HG03558 (cell line): ENCODE measurements around the gene CSTF2.
A peak's percentile ranks its signal among the peaks of the same experiment; 100 is the strongest.
"Not testable (repeated sequence)": the region's sequence is repeated elsewhere in the genome, so short reads cannot be mapped to it uniquely, and the experiment has no call there.

Experiments used
- ATAC-seq: cut with Tn5 transposase; IDR thresholded peaks from one replicate; pipeline ENCODE4 v1.9.1; 2021; ENCODE audit warnings: moderate number of reproducible peaks; ENCODE audit not compliant: unreplicated experiment; ENCODE audit errors: extremely low read depth

The CSTF2 gene

GRCh38 chrX:100819837-100820666, at the start of gene CSTF2:
TSS of gene CSTF2 (plus strand) at chrX:100820391. CDS start at chrX:100820417, 26 bp downstream.
- peak; percentile 97 for ATAC-seq

- not testable (repeated sequence) for ATAC-seq
Measured at GRCh38 chrX:100796371-100796770, 23.8 kb upstream of the CSTF2 start.

GRCh38 chrX:100797359-100797758, 22.8 kb upstream of the CSTF2 start:
- ATAC-seq = no peak

- no peak for ATAC-seq
Measured at GRCh38 chrX:100798484-100799214, 21.5 kb upstream of the CSTF2 start.

GRCh38 chrX:100802843-100803242, 17.3 kb upstream of the CSTF2 start:
- ATAC-seq = no peak

GRCh38 chrX:100804780-100805179, 15.4 kb upstream of the CSTF2 start:
- no peak for ATAC-seq

- ATAC-seq = not testable (repeated sequence)
Measured at GRCh38 chrX:100808265-100808664, 11.9 kb upstream of the CSTF2 start.

- no peak for ATAC-seq
Measured at GRCh38 chrX:100812216-100813158, 7.7 kb upstream of the CSTF2 start.

- ATAC-seq = no peak
Measured at GRCh38 chrX:100817340-100817739, 2.9 kb upstream of the CSTF2 start.

- ATAC-seq = no peak
Measured at GRCh38 chrX:100819534-100819836, 706 bp upstream of the CSTF2 start.

GRCh38 chrX:100829730-100830129, 9.5 kb downstream of the CSTF2 start:
- peak; percentile 69 for ATAC-seq

GRCh38 chrX:100830143-100830542, 10.0 kb downstream of the CSTF2 start:
- no peak for ATAC-seq

- no peak for ATAC-seq
Measured at GRCh38 chrX:100830547-100830946, 10.4 kb downstream of the CSTF2 start.

- ATAC-seq = no peak
Measured at GRCh38 chrX:100831219-100831946, 11.2 kb downstream of the CSTF2 start.

GRCh38 chrX:100850317-100850716, 30.1 kb downstream of the CSTF2 start:
- ATAC-seq = no peak

GRCh38 chrX:100852810-100853209, 32.6 kb downstream of the CSTF2 start:
- no peak for ATAC-seq

GRCh38 chrX:100863326-100863864, 43.2 kb downstream of the CSTF2 start:
- no peak for ATAC-seq

- ATAC-seq = no peak
Measured at GRCh38 chrX:100864657-100865391, 44.6 kb downstream of the CSTF2 start.

- no peak for ATAC-seq
Measured at GRCh38 chrX:100868273-100868672, 48.1 kb downstream of the CSTF2 start.
